Fibroblast of the conjunctiva (primary cell): ENCODE results near the gene PLXND1.

ENCODE experiments used
- DNase-seq: peaks from one replicate; pipeline ENCODE4 v3.0.0-alpha.2; 2010; ENCODE audit warnings: low read depth

The PLXND1 gene

DNA sequence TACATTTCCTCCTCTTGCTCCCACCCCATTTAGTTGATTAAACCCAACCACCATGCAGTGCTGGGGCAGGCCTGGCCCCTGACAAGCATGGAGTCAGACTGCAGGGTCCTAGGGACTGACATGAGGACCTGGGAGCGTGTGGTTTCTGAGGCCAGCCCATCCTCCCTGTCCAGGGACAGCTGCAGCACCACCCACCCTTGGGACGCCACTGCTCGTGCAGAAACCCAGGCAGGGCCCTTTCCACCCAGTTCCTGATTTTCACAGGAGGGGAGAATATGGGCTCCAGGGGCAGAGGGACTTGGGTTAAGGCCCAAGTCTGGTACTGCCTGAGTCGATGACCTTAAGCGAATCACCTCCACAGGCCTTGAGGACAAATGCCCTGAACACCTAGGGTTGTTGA lies 23.7 kb downstream of the PLXND1 start:
- DNase-seq = no peak

DNA sequence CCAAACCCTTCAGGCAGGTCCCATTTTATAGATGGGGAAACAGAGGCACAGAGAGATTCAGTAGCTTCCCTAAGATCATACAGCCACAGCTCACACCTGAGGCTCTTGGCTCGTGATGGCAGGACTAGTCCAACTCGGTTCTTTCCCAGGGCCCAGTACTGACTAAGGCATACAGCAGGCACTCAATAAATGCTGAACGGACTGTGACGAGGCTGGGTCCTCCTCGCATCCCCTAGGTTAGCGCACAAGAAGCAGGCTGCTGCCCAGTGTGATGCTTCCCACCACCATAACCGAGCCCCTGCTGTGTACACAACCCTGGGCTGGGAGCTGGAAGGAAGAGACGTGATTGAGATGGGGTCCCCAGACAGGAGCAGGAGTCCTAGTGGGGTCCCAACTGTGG lies 24.9 kb downstream of the PLXND1 start:
- no peak for DNase-seq

DNA sequence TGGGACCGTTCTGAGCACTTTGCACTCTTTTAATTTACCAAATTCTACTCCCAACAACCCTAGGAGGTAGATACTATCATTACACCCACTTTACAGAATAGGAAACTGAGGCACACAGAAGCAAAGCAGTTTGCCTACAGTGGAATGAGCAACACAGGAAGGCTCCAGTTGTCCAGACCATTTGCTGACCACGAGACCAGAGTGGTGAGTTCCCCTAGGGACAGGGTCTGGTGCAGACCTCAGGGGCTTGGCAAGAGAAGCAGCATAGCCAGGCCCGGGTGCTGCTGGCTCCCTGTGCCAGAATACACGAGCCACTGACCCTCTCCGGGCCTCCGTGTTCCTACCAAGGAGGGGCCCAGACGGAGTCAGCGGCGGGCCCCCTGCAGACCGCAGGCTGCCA lies 26.5 kb downstream of the PLXND1 start:
- DNase-seq = no peak

- DNase-seq = no peak
These were observed 28.3 kb downstream of the PLXND1 start for GRCh38 chr3:129577925-129578786.

- DNase-seq = no peak
These were observed 29.1 kb downstream of the PLXND1 start for GRCh38 chr3:129577366-129577765.

DNA sequence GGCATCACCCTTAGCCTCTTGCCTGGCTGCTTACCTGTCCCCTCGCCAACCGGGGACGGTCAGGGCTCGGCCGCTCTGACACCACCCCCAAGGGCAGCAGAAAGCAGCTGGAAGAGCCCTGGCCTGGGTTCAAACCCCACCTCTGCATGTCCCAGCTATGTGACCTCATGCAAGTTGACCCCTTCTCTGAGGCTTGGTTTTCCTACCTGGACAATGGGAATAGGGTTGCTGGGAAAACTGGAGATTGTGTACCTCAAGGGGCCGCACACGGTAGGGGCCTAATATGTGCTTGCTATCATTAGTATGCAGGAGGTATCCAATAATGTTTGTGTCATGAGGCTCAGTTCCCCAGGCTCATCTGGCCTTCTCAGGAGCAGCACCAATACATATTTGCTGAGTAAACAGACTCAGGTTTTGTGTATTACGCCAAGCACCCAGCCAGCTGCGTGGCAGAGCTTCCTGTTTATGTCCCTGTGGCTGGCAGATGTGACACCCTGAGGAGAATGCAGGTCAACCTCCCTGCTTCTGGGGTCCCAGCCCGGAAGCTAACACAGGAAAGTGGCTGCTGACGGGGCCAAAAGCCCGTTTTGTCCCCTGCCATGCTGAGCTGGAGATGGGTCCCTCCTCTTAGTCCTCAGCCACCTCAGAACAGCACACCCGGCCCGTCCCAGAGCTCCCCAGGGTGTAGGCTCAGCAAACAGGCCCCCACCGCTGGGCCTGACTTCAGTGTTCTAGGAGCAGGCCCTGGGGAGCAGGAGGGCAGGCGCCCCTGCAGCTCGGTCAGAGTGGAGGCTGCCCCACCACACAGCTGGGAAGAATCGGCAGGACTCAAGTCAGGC lies 29.7 kb downstream of the PLXND1 start:
- no peak for DNase-seq

- no peak for DNase-seq
These were observed 30.5 kb downstream of the PLXND1 start for GRCh38 chr3:129575997-129576384.

DNA sequence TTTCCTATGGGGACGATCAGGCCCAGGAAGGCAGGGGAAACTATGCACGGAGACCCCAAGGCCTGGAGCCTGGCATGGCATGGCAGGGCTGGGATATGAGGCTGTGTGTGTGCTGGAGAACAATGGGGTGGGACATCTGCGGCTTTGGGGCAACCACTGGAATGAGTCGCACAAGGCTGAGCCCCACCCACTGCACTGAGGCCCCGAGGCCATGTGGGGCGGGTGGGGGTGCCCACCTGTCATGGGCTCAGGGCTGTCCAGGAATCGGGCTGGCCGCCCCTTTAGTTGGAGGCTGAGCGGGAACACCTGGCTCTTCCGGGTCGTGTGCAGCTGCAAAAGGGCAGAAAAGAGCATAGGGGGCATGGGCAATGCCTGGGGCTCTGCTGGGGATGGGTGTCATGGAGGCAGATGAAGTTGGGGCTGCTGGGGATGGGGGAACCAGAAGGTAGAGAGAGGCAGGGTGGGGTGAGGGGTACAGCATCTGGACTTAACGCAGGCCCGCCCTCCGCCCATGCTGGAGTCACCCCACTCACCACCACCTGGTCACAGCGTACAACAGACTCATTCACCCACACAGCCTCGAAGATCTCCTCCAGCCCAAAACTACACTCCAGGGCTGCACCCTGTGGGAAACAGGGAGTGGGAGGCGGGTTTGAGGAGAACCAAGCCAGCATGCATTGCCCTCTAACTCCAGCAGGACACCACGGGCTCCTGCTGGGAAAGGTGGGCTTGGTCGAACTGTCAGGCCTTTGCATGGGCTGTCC lies 31.1 kb downstream of the PLXND1 start:
- DNase-seq = no peak

- DNase-seq = no peak
These were observed 32.3 kb downstream of the PLXND1 start for GRCh38 chr3:129574206-129574605.

DNA sequence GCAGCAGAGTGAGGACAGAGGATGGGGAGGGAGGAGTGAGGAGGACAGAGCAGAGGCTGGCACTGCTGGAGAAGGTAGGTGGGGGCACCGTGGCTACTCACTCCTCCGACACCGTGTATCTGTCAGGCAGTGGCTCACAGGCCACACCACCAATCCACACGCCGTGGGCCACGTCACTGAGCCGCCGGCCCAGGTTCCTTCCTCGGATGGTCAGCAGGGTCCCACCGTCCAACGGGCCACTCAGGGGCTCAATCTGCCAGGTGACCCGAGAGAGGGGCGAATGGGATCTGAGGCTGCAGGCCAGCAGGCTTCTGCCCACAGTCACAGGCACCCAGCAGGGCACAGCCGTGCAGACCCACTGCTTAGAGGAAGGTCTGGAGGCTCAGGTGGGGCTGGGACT lies 33.0 kb downstream of the PLXND1 start:
- DNase-seq = no peak

- no peak for DNase-seq
These were observed 33.9 kb downstream of the PLXND1 start for GRCh38 chr3:129572603-129573002.

- no peak for DNase-seq
These were observed 34.6 kb downstream of the PLXND1 start for GRCh38 chr3:129571605-129572547.

DNA sequence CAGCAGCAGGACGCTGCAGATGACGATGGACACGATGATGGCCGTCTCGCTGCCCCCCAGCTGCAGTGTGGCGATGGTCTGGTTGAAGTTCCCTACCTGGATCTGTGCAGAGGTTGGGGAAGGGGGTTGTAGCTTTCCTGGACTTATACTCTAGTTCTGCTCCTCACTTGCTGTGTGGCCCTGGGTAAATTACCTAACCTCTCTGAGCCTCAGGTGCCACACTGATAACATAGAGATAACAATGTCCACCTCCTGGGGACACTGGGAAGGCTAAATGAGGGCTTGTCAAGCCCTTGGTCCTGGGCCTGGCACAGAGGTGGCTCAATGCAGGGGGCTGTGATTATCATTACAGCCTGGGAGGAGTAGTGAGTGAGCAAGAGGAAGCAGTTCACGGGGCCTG lies 36.6 kb downstream of the PLXND1 start:
- DNase-seq = no peak

GRCh38 chr3:129567939-129568338 lies 38.5 kb downstream of the PLXND1 start:
- no peak for DNase-seq

- DNase-seq = no peak
These were observed 39.2 kb downstream of the PLXND1 start for GRCh38 chr3:129567176-129567705.

- DNase-seq = no peak
These were observed 40.6 kb downstream of the PLXND1 start for GRCh38 chr3:129565902-129566301.

- no peak for DNase-seq
These were observed 41.4 kb downstream of the PLXND1 start for GRCh38 chr3:129564981-129565644.

- DNase-seq = no peak
These were observed 42.5 kb downstream of the PLXND1 start for GRCh38 chr3:129563850-129564535.

DNA sequence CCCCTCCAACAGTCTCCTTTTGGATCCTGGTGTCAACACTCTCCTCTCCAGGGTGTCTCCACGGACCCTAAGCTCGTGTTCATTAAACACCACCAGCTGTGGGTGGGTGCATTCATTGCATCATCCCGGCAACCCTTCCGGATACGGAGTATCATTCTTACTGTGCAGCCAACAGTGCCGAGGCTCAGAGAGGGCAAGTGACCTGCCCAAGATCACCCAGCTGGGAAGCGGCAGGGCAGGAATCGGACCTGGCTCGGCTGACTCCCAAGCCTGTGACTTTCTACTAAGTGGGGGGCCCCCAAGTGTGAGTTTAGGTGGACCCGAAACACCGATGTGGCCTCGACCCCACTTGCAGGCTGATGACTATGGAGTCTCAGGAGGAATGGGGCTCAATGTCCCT lies 43.1 kb downstream of the PLXND1 start:
- DNase-seq = no peak

GRCh38 chr3:129562803-129563202 lies 43.7 kb downstream of the PLXND1 start:
- DNase-seq = no peak
